H4 (cell line): Measurements from ENCODE around the gene IKBIP. TPM values are rescaled to one million over a fixed set of nuclear protein-coding genes. Genes with fewer than 3 reads are reported as not detected.
"Not testable (repeated sequence)": the region's sequence is repeated elsewhere in the genome, so short reads cannot be mapped to it uniquely, and the experiment has no call there.

Source experiments
- DNase-seq: peaks from one replicate; pipeline ENCODE4 v3.0.0-alpha.2; 2015; ENCODE audit warnings: low spot score
- total RNA-seq: library from RNA; depleted of rRNA; stranded (reverse); fragments of >200 nt; shearing (Covaris generic); gene quantifications from 2 replicates; pipeline ENCODE4 v1.2.3, GENCODE V29; 2014; rRNA removed

Gene IKBIP
- total RNA-seq, 1 experiment from 2014 or later: 34.3 TPM

DNA sequence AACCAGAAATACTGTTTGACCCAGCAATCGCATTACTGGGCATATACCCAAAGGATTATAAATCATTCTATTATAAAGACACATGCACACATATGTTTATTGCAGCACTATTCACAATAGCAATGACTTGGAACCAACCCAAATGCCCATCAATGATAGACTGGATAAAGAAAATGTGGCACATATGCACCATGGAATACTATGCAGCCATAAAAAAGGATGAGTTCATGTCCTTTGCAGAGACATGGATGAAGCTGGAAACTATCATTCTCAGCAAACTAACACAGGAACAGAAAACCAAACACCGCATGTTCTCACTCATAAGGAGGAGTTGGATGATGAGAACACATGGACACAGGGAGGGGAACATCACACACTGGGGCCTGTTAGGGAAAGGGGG is 67.8 kb downstream of the IKBIP start:
- not testable (repeated sequence) for DNase-seq

DNA sequence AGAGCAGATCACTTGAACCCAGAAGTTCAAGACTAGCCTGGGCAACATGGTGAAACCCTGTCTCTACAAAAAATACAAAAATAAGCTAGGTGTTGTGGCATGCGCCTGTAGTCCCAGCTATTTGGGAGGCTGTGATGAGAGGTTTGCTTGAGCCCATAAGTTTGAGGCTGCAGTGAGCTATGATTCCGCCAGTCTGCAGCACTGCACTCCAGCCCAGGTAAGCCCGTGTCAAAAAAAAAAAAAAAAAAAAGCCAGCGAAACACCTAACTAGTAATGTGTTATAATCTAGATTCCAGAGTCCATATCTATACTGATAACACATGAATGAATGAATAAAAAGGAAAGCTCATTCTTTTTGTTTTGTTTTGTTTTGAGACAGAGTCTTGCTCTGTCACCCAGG is 69.6 kb downstream of the IKBIP start:
- no peak for DNase-seq

Other genes with a start within 250 kb of the IKBIP start
- gene TMPO, start 129.2 kb downstream of the IKBIP start, total RNA-seq: 118 and 133 TPM in 2 replicates
- gene SLC25A3, start 51.1 kb downstream of the IKBIP start, total RNA-seq: 800 and 914 TPM in 2 replicates
- 6.4 and 7.2 TPM in 2 replicates for gene APAF1, start 502 bp upstream of the IKBIP start, total RNA-seq